DLD1 (cell line): ENCODE results near the gene SART1.
"Not testable (repeated sequence)": the region's sequence is repeated elsewhere in the genome, so short reads cannot be mapped to it uniquely, and the experiment has no call there.

Experiments used
- in situ Hi-C: cut with HindIII; loops from 2 replicates; pipeline ENCODE4 v1.10.0; 2017; ENCODE audit warnings: low sequenced_read_pairs

Gene SART1

GRCh38 chr11:65988791-65989592, 27.5 kb downstream of the SART1 start:
- in situ Hi-C loops: no loop called here

DNA sequence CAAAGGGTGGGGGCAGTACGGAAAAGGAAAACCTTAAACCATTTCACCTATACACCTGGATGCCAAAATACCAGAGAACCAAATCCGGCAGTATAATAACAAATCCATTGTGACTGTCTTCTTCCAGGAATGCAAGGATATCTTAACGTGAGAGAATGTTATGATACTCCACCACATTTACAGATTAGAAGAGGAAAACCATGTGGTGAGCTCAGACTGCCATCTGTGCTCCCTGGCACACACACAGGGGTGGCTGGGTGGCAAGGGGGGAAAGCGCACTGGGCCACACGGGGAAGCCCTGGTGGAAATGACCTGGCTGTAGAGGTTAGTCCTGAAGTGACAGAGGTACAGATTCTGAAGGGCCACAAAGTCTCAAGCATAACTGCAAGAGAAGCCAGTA, 30.5 kb downstream of the SART1 start:
- in situ Hi-C loops: no loop called here

- in situ Hi-C loops: no loop called here
Measured at GRCh38 chr11:65997286-65997685, 35.8 kb downstream of the SART1 start.

DNA sequence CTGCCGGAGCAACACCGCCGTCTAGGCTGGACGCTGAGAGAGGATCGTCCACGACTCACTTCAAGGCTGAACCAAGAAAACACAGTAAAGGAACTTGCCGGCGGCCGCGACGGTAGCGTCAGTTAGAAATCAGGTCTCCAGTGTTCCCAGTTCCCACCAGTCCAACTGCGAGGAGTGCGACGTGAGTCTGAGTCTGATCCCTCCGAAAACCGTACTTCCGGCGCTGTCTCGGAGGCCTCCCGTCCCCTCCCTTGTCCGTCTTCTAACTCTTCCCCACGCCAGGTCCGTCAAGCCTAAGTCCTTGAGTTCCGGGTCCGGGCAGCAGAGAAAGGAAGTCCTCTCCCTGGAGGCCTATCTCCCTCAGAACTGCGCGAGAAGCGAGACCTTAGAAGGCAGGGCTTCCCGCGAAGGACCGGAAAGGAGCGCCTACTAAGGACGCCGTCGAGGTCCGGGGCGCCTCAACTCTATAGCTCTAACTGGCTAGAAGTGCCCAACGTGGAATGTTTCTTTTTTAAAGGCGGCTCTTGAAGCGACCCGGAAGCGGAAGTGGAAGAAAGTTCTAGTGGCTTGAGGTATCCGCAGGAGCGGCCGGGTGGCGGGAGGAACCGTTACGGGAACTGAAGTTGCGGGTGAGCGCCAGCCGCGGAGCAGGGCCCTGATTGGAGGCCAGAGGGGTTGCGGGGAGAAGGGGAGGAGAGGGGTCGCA, 40.6 kb downstream of the SART1 start, which contains the start of the genes BANF1 and EIF1AD:
Gene BANF1 (plus strand): TSS at position 562 of the 706 bp plus-strand sequence. CDS start 748 bp downstream, outside the sequence.
Gene EIF1AD (minus strand): TSS at position 216 of the 706 bp plus-strand sequence. CDS start 1,768 bp downstream, outside the sequence.
- in situ Hi-C loops: no loop called here

GRCh38 chr11:66002648-66003225, 41.2 kb downstream of the SART1 start:
- in situ Hi-C loops: no loop called here

- in situ Hi-C loops: no loop called here
Measured at GRCh38 chr11:66003291-66003690, 41.8 kb downstream of the SART1 start.

DNA sequence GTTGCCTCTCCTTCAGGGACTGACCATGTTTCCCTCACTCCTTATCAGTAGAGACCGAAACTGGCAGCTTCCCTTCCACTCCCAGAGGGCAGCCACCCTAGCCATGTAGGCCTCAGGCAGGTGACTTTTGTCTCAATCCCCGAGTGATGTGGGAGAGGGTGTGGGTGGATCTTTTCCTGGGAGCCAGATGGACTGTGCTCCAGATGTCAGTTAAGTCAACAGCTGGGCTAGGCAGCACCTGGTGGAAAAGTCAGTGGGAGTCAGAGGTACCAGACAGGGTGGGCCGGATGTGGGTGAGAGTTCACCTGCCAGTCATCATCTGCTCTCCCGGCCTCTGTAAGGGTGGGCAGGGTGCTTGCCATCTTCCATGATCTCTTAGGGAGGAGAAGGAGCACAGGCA, 42.7 kb downstream of the SART1 start:
- in situ Hi-C loops: no loop called here

DNA sequence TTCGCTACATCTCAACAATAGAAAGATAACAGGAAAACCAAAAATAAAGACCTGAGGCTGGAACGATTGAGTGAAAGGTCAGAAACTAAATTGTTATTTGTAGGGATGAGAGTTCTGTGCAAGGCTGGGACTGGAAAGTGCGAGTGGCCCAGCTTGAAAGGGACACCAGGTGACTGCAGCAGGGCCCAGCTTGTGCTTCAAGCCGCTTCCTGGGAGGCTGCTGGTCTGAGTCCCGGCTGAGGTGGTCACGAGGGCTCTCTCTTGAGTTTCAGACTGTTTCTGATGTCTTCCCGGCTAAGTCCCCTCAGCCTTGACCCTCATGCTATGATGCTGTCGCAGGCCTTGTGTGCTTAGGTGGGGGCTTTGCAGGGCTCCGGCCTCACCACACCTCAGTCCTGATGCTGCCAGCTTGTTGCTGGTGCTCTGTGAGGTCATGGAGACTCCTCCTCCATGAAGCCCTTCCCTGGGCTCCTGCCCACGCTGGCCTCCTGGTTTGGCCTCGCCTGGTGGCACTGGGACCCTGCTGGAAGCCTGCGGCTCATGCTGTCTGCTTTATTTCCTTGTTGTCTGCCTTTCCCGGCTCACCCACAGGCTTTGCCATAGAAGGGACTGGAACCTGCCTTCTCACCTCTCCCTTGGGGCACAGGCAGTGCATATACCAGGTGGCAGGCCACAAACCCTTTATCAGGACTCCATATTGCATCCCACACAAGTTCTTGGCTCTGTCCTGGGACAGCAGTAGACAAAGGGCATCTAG, 44.8 kb downstream of the SART1 start:
- in situ Hi-C loops: no loop called here

- in situ Hi-C loops: no loop called here
Measured at GRCh38 chr11:66006891-66007176, 45.3 kb downstream of the SART1 start.

DNA sequence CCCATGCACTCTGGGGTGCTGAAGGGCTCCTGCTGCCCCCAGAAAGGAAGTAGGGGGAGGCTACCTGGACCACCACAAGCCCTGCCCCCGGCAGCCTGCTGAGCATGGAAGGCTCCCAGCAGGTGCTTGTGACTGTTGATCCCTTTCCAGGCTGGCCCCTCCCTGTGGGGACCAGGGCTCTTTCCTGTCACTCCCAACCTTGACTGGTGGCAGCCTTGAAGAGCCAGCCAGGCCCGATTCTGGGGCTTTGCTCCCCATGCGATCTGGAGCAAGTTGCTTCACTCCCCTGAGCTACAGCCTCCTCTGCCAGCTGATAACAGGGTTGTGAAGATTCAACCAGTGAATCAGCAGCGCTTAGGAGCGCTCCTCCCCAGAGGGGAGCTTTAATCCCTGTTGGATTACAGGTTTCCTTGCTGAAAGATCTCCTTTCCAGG, 45.7 kb downstream of the SART1 start:
- in situ Hi-C loops: no loop called here

GRCh38 chr11:66008095-66008467, 46.5 kb downstream of the SART1 start:
- in situ Hi-C loops: no loop called here

- in situ Hi-C loops: no loop called here
Measured at GRCh38 chr11:66008468-66009101, 47.1 kb downstream of the SART1 start.

DNA sequence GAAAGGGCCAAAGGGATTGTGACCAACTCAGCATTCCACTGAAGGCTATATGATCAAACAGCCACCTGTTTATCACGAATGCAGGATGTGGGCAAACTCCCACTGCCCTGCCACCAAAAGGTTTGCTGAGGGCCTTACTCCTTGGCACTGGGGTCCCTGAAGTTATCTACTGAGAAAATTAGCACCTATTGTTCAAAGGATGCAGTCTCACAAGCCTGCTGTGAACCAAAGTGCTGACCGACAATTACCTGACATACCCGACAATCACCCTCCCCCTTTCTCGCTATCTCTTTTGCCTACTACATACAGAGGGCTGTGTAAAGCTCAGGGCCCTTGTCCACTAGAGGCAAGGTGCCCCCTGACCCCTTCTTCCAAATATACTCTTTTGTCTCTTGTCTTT, 48.5 kb downstream of the SART1 start:
- in situ Hi-C loops: not testable (repeated sequence)

GRCh38 chr11:66011239-66011784, 49.8 kb downstream of the SART1 start:
- in situ Hi-C loops: no loop called here

- in situ Hi-C loops: no loop called here
Measured at GRCh38 chr11:66011785-66012303, 50.3 kb downstream of the SART1 start, which contains the start of gene CST6. Gene CST6, plus strand, starts transcription at chr11:66012008. Its CDS starts 37 bp downstream, at chr11:66012045.

DNA sequence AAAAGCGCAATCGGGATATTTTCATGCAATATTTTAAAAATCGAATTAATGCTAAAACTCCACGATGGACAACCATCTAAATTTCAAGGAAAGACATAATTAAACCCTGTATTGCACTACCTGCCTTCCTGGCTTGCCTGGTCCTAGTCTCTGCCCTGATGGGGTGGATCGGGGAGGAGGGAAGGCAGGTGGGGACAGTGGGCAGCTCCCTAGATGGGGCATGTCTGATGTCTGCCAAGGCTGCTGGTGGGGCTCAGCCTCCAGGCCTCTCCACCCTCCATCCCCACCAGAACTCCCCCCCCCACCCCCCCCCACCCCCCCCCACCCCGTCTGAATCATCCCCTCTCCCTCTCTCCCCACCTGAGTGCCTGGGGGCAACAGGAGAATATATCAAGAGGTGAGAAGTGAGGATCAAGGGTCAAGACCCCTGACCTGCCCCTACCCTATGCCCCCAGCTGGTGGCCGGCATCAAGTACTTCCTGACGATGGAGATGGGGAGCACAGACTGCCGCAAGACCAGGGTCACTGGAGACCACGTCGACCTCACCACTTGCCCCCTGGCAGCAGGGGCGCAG, 50.9 kb downstream of the SART1 start:
- in situ Hi-C loops: no loop called here

DNA sequence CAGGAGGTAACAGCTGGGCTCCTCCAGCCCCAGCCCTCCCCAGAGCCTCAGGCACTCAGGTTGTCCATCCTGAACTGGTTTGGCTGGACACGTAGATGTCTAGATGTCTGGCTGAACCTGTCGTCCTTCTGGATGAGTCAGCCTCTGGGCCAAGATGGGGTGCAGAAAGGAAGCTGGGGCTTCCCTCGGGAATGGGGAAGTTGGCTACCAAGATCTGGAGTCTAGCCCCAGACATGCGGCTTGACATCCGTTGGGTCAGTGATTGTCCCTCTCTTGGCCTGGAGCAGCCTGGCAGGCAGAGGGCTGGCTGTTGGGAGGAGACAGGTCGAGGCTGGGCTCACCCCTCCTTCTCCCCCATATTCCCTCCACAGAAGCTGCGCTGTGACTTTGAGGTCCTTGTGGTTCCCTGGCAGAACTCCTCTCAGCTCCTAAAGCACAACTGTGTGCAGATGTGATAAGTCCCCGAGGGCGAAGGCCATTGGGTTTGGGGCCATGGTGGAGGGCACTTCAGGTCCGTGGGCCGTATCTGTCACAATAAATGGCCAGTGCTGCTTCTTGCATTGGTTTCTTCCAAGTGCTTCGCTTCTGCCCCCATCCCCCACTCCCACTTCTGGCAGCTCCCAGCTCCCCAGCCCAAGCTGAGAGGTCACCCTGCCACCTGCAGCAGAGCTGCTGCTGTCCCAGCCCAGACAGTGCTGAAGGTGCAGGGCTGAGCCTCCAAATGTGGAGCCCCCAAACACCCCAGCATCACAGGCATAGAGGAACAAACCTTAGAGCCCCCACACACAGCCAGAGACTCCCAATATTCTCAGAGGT, 51.6 kb downstream of the SART1 start:
- in situ Hi-C loops: no loop called here

GRCh38 chr11:66013762-66014100, 52.2 kb downstream of the SART1 start:
- in situ Hi-C loops: no loop called here
